Smooth muscle cell (in vitro differentiated cells): ENCODE measurements around the gene FADS3. TPM values are rescaled to one million over a fixed set of nuclear protein-coding genes. Genes with fewer than 3 reads are reported as not detected.

Experiments used
- DNase-seq: peaks from one replicate; lab custom pipeline; 2025; ENCODE audit not compliant: unreplicated experiment; lab: John Stamatoyannopoulos, UW
- H2AFZ ChIP-seq: fragments of 200-600 bp; sonication (generic); 2 replicates; pipeline ENCODE4 v1.6.0; 2016; ENCODE audit warnings: antibody characterized with exemption, low read depth, mild to moderate bottlenecking
- H3F3A ChIP-seq: fragments of 200-600 bp; sonication (generic); 2 replicates; pipeline ENCODE4 v1.6.0; 2017; ENCODE audit warnings: antibody characterized with exemption, low read depth
- H3K27ac ChIP-seq: fragments of 200-600 bp; sonication (generic); 2 replicates; pipeline ENCODE4 v1.5.1; 2016; ENCODE audit warnings: low read depth, mild to moderate bottlenecking
- H3K27me3 ChIP-seq: fragments of 200-600 bp; sonication (generic); 2 replicates; pipeline ENCODE4 v1.6.1; 2016; ENCODE audit warnings: low read depth, mild to moderate bottlenecking
- H3K36me3 ChIP-seq: fragments of 200-600 bp; sonication (generic); 2 replicates; pipeline ENCODE4 v1.5.1; 2016; ENCODE audit warnings: low read depth
- H3K4me1 ChIP-seq: fragments of 200-600 bp; sonication (generic); 2 replicates; pipeline ENCODE4 v1.5.1; 2016; ENCODE audit warnings: low read depth
- H3K4me2 ChIP-seq: fragments of 200-600 bp; sonication (generic); 2 replicates; pipeline ENCODE4 v1.6.0; 2016; ENCODE audit warnings: mild to moderate bottlenecking
- H3K4me3 ChIP-seq: fragments of 200-600 bp; sonication (generic); 2 replicates; pipeline ENCODE4 v1.5.1; 2016; ENCODE audit warnings: mild to moderate bottlenecking
- H3K79me2 ChIP-seq: fragments of 200-600 bp; sonication (generic); 2 replicates; pipeline ENCODE4 v1.6.0; 2016; ENCODE audit warnings: low read depth, mild to moderate bottlenecking
- H3K9ac ChIP-seq: fragments of 200-600 bp; sonication (generic); 2 replicates; pipeline ENCODE4 v1.6.0; 2016; ENCODE audit warnings: low read depth
- H3K9me3 ChIP-seq: fragments of 200-600 bp; sonication (generic); replicated peaks from 2 replicates; pipeline ENCODE4 v1.5.1; 2016; ENCODE audit warnings: low read depth
- H4K20me1 ChIP-seq: fragments of 200-600 bp; sonication (generic); 2 replicates; pipeline ENCODE4 v1.6.0; 2016; ENCODE audit warnings: low read depth
- WGBS: methylation state at CpG from one replicate; pipeline ENCODE4 v1.1.7; 2016; ENCODE audit warnings: low lambda C conversion rate; 5-methylcytosine and 5-hydroxymethylcytosine counted together
- polyA plus RNA-seq: library from polyadenylated mRNA; unstranded; fragments of >200 nt; fragmentation: Nextera tagmentation; extraction: Ambion mirVana; gene quantifications from 2 replicates; pipeline ENCODE4 v1.2.1, GENCODE V29; 2016
- total RNA-seq: library from RNA; depleted of rRNA; stranded (reverse); fragments of >200 nt; gene quantifications from 2 replicates; pipeline ENCODE4 v1.2.3, GENCODE V29; 2014
- TF ChIP-seq, protein P1 (sequence below): fragments of 200-600 bp; sonication (generic); IDR thresholded peaks from 2 replicates; pipeline ENCODE4 v1.5.1; 2017; ENCODE audit warnings: borderline replicate concordance, mild to moderate bottlenecking, antibody characterized with exemption; ENCODE audit not compliant: insufficient read depth, poor library complexity, severe bottlenecking

FADS3 gene
- total and polyA plus RNA-seq, 2 experiments from 2014 or later, result 8.9 to 13.8 TPM

GRCh38 chr11:61911701-61912529 is 20.6 kb upstream of the FADS3 start:
- peaks cover 5% of the 10 kb centered on the region for H4K20me1 ChIP-seq
- H3K36me3 ChIP-seq, result no peaks in the 10 kb centered on the region
- TF ChIP-seq, protein P1, sequence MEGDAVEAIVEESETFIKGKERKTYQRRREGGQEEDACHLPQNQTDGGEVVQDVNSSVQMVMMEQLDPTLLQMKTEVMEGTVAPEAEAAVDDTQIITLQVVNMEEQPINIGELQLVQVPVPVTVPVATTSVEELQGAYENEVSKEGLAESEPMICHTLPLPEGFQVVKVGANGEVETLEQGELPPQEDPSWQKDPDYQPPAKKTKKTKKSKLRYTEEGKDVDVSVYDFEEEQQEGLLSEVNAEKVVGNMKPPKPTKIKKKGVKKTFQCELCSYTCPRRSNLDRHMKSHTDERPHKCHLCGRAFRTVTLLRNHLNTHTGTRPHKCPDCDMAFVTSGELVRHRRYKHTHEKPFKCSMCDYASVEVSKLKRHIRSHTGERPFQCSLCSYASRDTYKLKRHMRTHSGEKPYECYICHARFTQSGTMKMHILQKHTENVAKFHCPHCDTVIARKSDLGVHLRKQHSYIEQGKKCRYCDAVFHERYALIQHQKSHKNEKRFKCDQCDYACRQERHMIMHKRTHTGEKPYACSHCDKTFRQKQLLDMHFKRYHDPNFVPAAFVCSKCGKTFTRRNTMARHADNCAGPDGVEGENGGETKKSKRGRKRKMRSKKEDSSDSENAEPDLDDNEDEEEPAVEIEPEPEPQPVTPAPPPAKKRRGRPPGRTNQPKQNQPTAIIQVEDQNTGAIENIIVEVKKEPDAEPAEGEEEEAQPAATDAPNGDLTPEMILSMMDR, result no peak
- H3K4me2 ChIP-seq, result no peak overlapping the region
- H3K79me2 ChIP-seq, result no peaks in the 10 kb centered on the region
- no peak overlapping the region for H3K4me3 ChIP-seq
- H3K27me3 ChIP-seq, result no peaks in the 10 kb centered on the region
- WGBS, result 88% methylated on average over 17 of the region's 17 CpGs
- no peak for DNase-seq
- no peaks in the 10 kb centered on the region for H3K9me3 ChIP-seq
- H3K4me1 ChIP-seq, result no peaks in the 10 kb centered on the region
- no peak overlapping the region for H3K9ac ChIP-seq
- no peak overlapping the region for H2AFZ ChIP-seq
- no peaks in the 10 kb centered on the region for H3F3A ChIP-seq
- H3K27ac ChIP-seq, result no peak overlapping the region

DNA sequence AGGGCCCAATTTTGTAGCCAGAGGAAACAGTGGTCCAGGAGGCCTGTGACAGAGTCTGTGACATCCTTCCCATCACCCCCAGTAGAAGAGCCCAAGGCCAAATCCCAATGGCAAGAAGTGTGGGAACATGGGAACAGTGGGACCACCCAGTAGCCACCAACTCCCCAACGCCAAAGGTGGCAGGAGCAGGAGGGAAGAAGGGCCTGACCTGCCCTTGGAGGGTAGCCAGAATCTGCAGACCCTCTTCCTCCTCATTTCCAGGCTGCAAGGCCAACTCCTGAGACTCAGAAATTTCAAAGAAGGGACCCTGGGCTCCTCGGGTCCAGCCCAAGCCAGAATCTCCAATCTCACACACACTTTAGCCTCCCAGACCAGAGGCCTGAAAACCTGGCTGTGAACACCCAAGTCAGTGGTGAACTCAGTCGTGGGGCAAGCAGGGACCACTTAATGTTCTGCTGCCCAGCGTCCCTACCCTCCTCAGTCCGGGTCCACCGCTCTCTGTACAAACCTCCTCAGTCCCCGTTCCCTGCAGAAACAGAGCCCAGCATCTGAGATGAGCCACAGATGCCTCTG is 19.9 kb upstream of the FADS3 start:
- no peak overlapping the region for H3K4me2 ChIP-seq

GRCh38 chr11:61910187-61911127 is 19.1 kb upstream of the FADS3 start:
- Histone ChIP-seq H3K9ac (no peak overlapping the region), H3K27me3 (no peaks in the 10 kb centered on the region), H3F3A (no peaks in the 10 kb centered on the region), H3K79me2 (no peaks in the 10 kb centered on the region), H3K4me1 (no peaks in the 10 kb centered on the region), H2AFZ (no peak overlapping the region), H3K4me2 (no peak overlapping the region), H4K20me1 (peaks cover 5% of the 10 kb centered on the region), H3K4me3 (no peak overlapping the region), H3K9me3 (no peaks in the 10 kb centered on the region), H3K36me3 (no peaks in the 10 kb centered on the region), H3K27ac (no peak overlapping the region)
- TF ChIP-seq, protein P1, result no peak
- no peak for DNase-seq
- WGBS, result 95% methylated on average over 13 of the region's 13 CpGs

More for the DNA sequence above, 19.9 kb upstream of the FADS3 start:
- H3K27me3 ChIP-seq, result no peaks in the 10 kb centered on the region
- H3K9ac ChIP-seq, result no peak overlapping the region
- no peaks in the 10 kb centered on the region for H3F3A ChIP-seq
- H3K4me3 ChIP-seq, result no peak overlapping the region
- no peaks in the 10 kb centered on the region for H3K79me2 ChIP-seq
- WGBS, result 89% methylated on average over 7 of the region's 7 CpGs
- H3K9me3 ChIP-seq, result no peaks in the 10 kb centered on the region
- no peaks in the 10 kb centered on the region for H3K4me1 ChIP-seq
- no peaks in the 10 kb centered on the region for H3K36me3 ChIP-seq
- no peak for DNase-seq
- no peak overlapping the region for H2AFZ ChIP-seq
- no peak overlapping the region for H3K27ac ChIP-seq
- TF ChIP-seq, protein P1, result no peak
- H4K20me1 ChIP-seq, result peaks cover 5% of the 10 kb centered on the region
